GM23338 (cell line): ENCODE measurements around the gene HCRTR1. TPM values are rescaled to one million over a fixed set of nuclear protein-coding genes. Genes with fewer than 3 reads are reported as not detected.

Source experiments
- ATAC-seq: fragments of 200-7000 bp; cut with Tn5 transposase; 3 replicates; pipeline ENCODE4 v1.9.1; 2020
- DNase-seq: peaks from one replicate; pipeline ENCODE4 v3.0.0-alpha.2; 2015; ENCODE audit warnings: low spot score
- H2AFZ ChIP-seq: fragments of 200-600 bp; sonication (generic); 2 replicates; pipeline ENCODE4 v1.8.0; 2016; ENCODE audit warnings: antibody characterized with exemption, mild to moderate bottlenecking, moderate library complexity
- H3F3A ChIP-seq: fragments of 200-600 bp; sonication (generic); replicated peaks from 2 replicates; pipeline ENCODE4 v1.8.0; 2017; ENCODE audit warnings: antibody characterized with exemption, mixed run types, low read depth
- H3K27ac ChIP-seq: fragments of 200-600 bp; sonication (generic); 2 replicates; pipeline ENCODE4 v1.6.1; 2016; ENCODE audit warnings: low read depth
- H3K27me3 ChIP-seq: fragments of 200-600 bp; sonication (generic); 2 replicates; pipeline ENCODE4 v1.8.0; 2016; ENCODE audit warnings: mild to moderate bottlenecking, mixed run types, moderate library complexity; ENCODE audit not compliant: insufficient read depth
- H3K36me3 ChIP-seq: fragments of 200-600 bp; sonication (generic); 2 replicates; pipeline ENCODE4 v1.8.0; 2016; ENCODE audit warnings: mild to moderate bottlenecking; ENCODE audit not compliant: insufficient read depth
- H3K4me1 ChIP-seq: fragments of 200-600 bp; sonication (generic); 2 replicates; pipeline ENCODE4 v1.8.0; 2016; ENCODE audit warnings: mild to moderate bottlenecking, moderate library complexity; ENCODE audit not compliant: insufficient read depth
- H3K4me2 ChIP-seq: fragments of 200-600 bp; sonication (generic); 2 replicates; pipeline ENCODE4 v1.7.1; 2017; ENCODE audit warnings: mixed run types
- H3K4me3 ChIP-seq: fragments of 200-600 bp; sonication (generic); 2 replicates; pipeline ENCODE4 v1.6.1; 2016; ENCODE audit warnings: mixed run types
- H3K79me2 ChIP-seq: fragments of 200-600 bp; sonication (generic); replicated peaks from 2 replicates; pipeline ENCODE4 v1.8.0; 2017; ENCODE audit warnings: mild to moderate bottlenecking; ENCODE audit not compliant: insufficient read depth
- H3K9me2 ChIP-seq: fragments of 200-600 bp; sonication (generic); 2 replicates; pipeline ENCODE4 v1.8.0; 2017; ENCODE audit not compliant: insufficient read depth
- H4K20me1 ChIP-seq: fragments of 200-600 bp; sonication (generic); replicated peaks from 2 replicates; pipeline ENCODE4 v1.8.0; 2017; ENCODE audit warnings: mild to moderate bottlenecking; ENCODE audit not compliant: insufficient read depth
- H3K27ac Mint-ChIP-seq: 2 replicates; pipeline ENCODE4 v1.8.0; 2020; ENCODE audit warnings: inconsistent platforms, mild to moderate bottlenecking, moderate library complexity, mixed read lengths
- H3K27me3 Mint-ChIP-seq: 3 replicates; pipeline ENCODE4 v1.8.0; 2022; ENCODE audit warnings: low read depth, mild to moderate bottlenecking, moderate library complexity, mixed read lengths, inconsistent platforms; ENCODE audit not compliant: insufficient read depth, poor library complexity
- H3K36me3 Mint-ChIP-seq: 3 replicates; pipeline ENCODE4 v1.8.0; 2021; ENCODE audit warnings: low read depth, mild to moderate bottlenecking, inconsistent platforms, moderate library complexity, mixed read lengths
- H3K4me1 Mint-ChIP-seq: 3 replicates; pipeline ENCODE4 v1.8.0; 2020; ENCODE audit warnings: mild to moderate bottlenecking, inconsistent platforms, mixed read lengths
- H3K4me3 Mint-ChIP-seq: 3 replicates; pipeline ENCODE4 v1.8.0; 2021; ENCODE audit warnings: moderate library complexity, mild to moderate bottlenecking, inconsistent platforms, mixed read lengths
- H3K9me3 Mint-ChIP-seq: 3 replicates; pipeline ENCODE4 v1.8.0; 2020; ENCODE audit warnings: moderate library complexity, mild to moderate bottlenecking, inconsistent platforms, mixed read lengths
- CTCF ChIP-seq, 2 experiments: fragments of 200-600 bp in 1 of 2; sonication (generic) in 1 of 2; conservative IDR thresholded peaks; 2 replicates each; pipeline versions ENCODE4 v1.5.1 to v1.6.1; 2016 to 2017; ENCODE audit warnings: antibody characterized with exemption in 2 of 2, low read depth in 2 of 2, mild to moderate bottlenecking in 2 of 2, moderate library complexity in 1 of 2
- EZH2phosphoT487 ChIP-seq: fragments of 200-600 bp; sonication (generic); IDR thresholded peaks from one replicate; pipeline ENCODE4 v1.8.1; 2018; ENCODE audit warnings: antibody characterized with exemption; ENCODE audit not compliant: unreplicated experiment
- POLR2AphosphoS5 ChIP-seq: IDR thresholded peaks from 2 replicates; pipeline ENCODE4 v1.6.1; 2016; ENCODE audit warnings: antibody characterized with exemption, low read depth
- ZNF331 ChIP-seq: fragments of 250-450 bp; sonication (Bioruptor Pico); IDR thresholded peaks from 2 replicates; pipeline ENCODE4 v1.5.0; 2020; ENCODE audit warnings: low read depth, mild to moderate bottlenecking, moderate library complexity
- ZNF462 ChIP-seq: fragments of 250-450 bp; sonication (Bioruptor Pico); IDR thresholded peaks from 2 replicates; pipeline ENCODE4 v1.5.0; 2020; ENCODE audit warnings: mild to moderate bottlenecking, moderate library complexity
- polyA plus RNA-seq: library from polyadenylated mRNA; unstranded; fragments of >200 nt; fragmentation: Nextera tagmentation; extraction: Ambion mirVana; gene quantifications from 2 replicates; pipeline ENCODE4 v1.2.1, GENCODE V29; 2016
- total RNA-seq: library from RNA; depleted of rRNA; stranded (reverse); fragments of >200 nt; shearing (Covaris generic); gene quantifications from 2 replicates; pipeline ENCODE4 v1.2.3, GENCODE V29; 2014

The HCRTR1 gene
- total and polyA plus RNA-seq, 2 experiments from 2014 or later = 0.15 to 1.0 TPM

GRCh38 chr1:31575369-31576140, 41.9 kb upstream of the HCRTR1 start (continued):
- TF ChIP-seq ZNF462 (CRISPR knock-in tag) (no peak), EZH2phosphoT487 (no peak), ZNF331 (CRISPR knock-in tag) (no peak)

GRCh38 chr1:31576201-31576669, 41.3 kb upstream of the HCRTR1 start, which contains the start of gene TINAGL1:
TINAGL1 (plus strand) TSS chr1:31576515; CDS start chr1:31577149, 634 bp downstream.
- Histone ChIP-seq H3K4me1 (peaks cover 34% of the 10 kb centered on the region), H4K20me1 (no peaks in the 10 kb centered on the region), H2AFZ (peak within 1 kb of the TSS; percentile 95), H3K4me2 (peak within 1 kb of the TSS; percentile 80), H3K79me2 (no peaks in the 10 kb centered on the region), H3K4me3 (peak within 1 kb of the TSS; percentile 49), H3K36me3 (no peaks in the 10 kb centered on the region), H3K9me2 (no peaks in the 10 kb centered on the region), H3F3A (peaks cover 5% of the 10 kb centered on the region), H3K27me3 (no peaks in the 10 kb centered on the region), H3K27ac (0 out of 2 replicates have a peak within 1 kb of the TSS, but pooled peaks have one; percentile 21)
- ATAC-seq (peak; percentile 84), DNase-seq (peak; percentile 92)
- Mint-ChIP-seq H3K36me3 (no peaks in the 10 kb centered on the region), H3K9me3 (no peaks in the 10 kb centered on the region), H3K27ac (peak within 1 kb of the TSS; percentile 78; the same call in 1 of the 2 replicates), H3K27me3 (peaks cover 12% of the 10 kb centered on the region), H3K4me3 (peak within 1 kb of the TSS; percentile 70), H3K4me1 (peaks cover 31% of the 10 kb centered on the region)
- TF ChIP-seq CTCF (conservative IDR thresholded peaks at IDR 0.05; ENCODE audit: low read depth in 2 of 2) (no peak), POLR2AphosphoS5 (peak; percentile 60)
